Endothelial cell of umbilical vein (primary cell): Measurements from ENCODE around the gene IRF2BP2.

Experiments
- EZH2 ChIP-seq: IDR thresholded peaks from 2 replicates; pipeline ENCODE4 v1.6.1; 2012; ENCODE audit warnings: borderline replicate concordance, low read depth, mild to moderate bottlenecking, moderate library complexity, low read length, inconsistent platforms; ENCODE audit not compliant: severe bottlenecking
- JUN ChIP-seq: IDR thresholded peaks from 2 replicates; pipeline ENCODE4 v1.6.1; 2011; ENCODE audit warnings: borderline replicate concordance, low read depth; ENCODE audit not compliant: insufficient read length, insufficient read depth
- MAX ChIP-seq: IDR thresholded peaks from 2 replicates; pipeline ENCODE4 v1.6.1; 2011; ENCODE audit not compliant: insufficient read depth, insufficient read length
- MYC ChIP-seq: IDR thresholded peaks from one replicate; pipeline ENCODE4 v1.6.1; 2011; ENCODE audit warnings: mild to moderate bottlenecking, low read depth, low read length
- POLR2A ChIP-seq: IDR thresholded peaks from 2 replicates; pipeline ENCODE4 v1.6.1; 2012; ENCODE audit warnings: low read depth, mild to moderate bottlenecking, control low read depth, low read length
- POLR2AphosphoS5 ChIP-seq: IDR thresholded peaks from 2 replicates; pipeline ENCODE4 v1.6.1; 2012; ENCODE audit warnings: low read depth, mild to moderate bottlenecking, control low read depth, low read length, moderate library complexity; ENCODE audit not compliant: insufficient read depth
- TF ChIP-seq, protein P1 (sequence below), 2 donors: IDR thresholded peaks; 1 replicate in 1 of 2; 2 replicates in 1 of 2; pipeline ENCODE4 v1.5.1; 2011; ENCODE audit warnings: low read length in 2 of 2, mild to moderate bottlenecking in 2 of 2, moderate library complexity in 2 of 2, control low read depth in 1 of 2, inconsistent platforms in 1 of 2, low read depth in 1 of 2; ENCODE audit not compliant: insufficient read depth in 1 of 2; ENCODE audit errors: extremely low read depth in 1 of 2

GRCh38 chr1:234578087-234578486, 31.9 kb downstream of the IRF2BP2 start:
- TF ChIP-seq, protein P1, sequence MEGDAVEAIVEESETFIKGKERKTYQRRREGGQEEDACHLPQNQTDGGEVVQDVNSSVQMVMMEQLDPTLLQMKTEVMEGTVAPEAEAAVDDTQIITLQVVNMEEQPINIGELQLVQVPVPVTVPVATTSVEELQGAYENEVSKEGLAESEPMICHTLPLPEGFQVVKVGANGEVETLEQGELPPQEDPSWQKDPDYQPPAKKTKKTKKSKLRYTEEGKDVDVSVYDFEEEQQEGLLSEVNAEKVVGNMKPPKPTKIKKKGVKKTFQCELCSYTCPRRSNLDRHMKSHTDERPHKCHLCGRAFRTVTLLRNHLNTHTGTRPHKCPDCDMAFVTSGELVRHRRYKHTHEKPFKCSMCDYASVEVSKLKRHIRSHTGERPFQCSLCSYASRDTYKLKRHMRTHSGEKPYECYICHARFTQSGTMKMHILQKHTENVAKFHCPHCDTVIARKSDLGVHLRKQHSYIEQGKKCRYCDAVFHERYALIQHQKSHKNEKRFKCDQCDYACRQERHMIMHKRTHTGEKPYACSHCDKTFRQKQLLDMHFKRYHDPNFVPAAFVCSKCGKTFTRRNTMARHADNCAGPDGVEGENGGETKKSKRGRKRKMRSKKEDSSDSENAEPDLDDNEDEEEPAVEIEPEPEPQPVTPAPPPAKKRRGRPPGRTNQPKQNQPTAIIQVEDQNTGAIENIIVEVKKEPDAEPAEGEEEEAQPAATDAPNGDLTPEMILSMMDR (IDR thresholded peaks at IDR 0.05; ENCODE audit: extremely low read depth in 1 of 2, insufficient read depth in 1 of 2, low read depth in 1 of 2, low read length in 2 of 2), result no peak
- TF ChIP-seq MYC, result no peak
- TF ChIP-seq POLR2A, result no peak
- TF ChIP-seq POLR2AphosphoS5, result no peak
- no peak for TF ChIP-seq MAX
- no peak for TF ChIP-seq JUN
- TF ChIP-seq EZH2, result no peak
